ENCODE results near the gene C14orf93.

C14orf93 gene

DNA sequence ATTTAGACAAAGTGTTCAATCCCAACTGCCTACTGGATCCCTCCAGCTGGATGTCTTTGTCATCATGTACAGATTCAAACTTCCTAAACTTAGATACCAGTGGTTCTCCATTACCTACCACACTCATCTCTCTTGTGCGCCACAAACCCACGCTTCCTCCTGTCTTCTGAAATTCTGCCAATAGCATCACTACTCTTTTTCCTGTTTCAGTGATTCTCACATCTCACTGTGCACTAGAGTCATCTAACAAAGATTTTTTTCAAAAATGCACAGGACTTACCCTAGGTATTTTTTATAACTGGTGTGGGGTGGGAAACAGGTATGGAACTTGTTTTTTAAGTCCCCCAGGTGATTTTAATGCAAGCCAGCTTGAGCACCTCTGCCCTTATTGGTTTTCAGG lies 18.9 kb upstream of the C14orf93 start:
- in situ Hi-C loops (cut with HindIII; ENCODE audit: low sequenced_read_pairs) = no loop called here
- no peak overlapping the region for H3K4me3 ChIP-seq (ENCODE audit: low read depth, low read length)
- DNase-seq (ENCODE audit: low read depth, low spot score) = no peak

DNA sequence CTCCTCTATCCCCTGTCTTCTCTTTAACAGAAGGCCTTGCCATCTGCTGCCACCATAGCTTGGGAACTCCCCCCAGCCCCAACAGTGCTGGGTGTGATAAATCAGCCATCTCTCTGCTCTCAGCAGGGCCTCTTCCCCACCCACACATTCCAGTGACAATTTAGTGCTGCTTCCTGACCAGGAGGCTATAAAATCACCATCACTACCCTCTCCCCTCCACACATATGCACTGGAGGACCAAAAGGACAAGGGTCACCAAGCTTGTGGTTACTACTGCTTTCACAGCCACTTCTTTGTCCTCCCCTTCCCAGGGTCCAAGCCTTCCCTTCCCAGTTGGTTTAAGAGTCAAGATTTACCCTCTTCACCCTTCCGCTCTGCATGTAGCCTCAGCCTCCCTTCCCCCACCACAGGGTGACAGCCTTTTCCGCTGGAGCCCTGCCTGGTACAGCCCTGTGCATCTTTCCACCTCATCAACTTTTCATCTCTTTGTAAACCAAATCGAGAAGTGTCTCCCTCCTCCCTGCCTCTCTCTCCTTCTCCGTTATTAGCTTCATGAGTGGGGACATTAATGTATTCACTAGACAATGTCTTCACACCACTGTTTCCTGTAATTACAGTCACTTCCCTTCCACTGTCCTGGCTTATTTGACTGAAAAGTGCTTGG lies 15.3 kb upstream of the C14orf93 start:
- no peak for DNase-seq (ENCODE audit: low read depth, low spot score)
- TF ChIP-seq, protein P1, sequence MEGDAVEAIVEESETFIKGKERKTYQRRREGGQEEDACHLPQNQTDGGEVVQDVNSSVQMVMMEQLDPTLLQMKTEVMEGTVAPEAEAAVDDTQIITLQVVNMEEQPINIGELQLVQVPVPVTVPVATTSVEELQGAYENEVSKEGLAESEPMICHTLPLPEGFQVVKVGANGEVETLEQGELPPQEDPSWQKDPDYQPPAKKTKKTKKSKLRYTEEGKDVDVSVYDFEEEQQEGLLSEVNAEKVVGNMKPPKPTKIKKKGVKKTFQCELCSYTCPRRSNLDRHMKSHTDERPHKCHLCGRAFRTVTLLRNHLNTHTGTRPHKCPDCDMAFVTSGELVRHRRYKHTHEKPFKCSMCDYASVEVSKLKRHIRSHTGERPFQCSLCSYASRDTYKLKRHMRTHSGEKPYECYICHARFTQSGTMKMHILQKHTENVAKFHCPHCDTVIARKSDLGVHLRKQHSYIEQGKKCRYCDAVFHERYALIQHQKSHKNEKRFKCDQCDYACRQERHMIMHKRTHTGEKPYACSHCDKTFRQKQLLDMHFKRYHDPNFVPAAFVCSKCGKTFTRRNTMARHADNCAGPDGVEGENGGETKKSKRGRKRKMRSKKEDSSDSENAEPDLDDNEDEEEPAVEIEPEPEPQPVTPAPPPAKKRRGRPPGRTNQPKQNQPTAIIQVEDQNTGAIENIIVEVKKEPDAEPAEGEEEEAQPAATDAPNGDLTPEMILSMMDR (IDR thresholded peaks at IDR 0.05; ENCODE audit: low read depth, low read length) = no peak
- in situ Hi-C loops (cut with HindIII; ENCODE audit: low sequenced_read_pairs) = no loop called here
- H3K4me3 ChIP-seq (ENCODE audit: low read depth, low read length) = no peak overlapping the region

More for the DNA sequence above, 18.9 kb upstream of the C14orf93 start:
- TF ChIP-seq, protein P1 (IDR thresholded peaks at IDR 0.05; ENCODE audit: low read depth, low read length) = no peak

DNA sequence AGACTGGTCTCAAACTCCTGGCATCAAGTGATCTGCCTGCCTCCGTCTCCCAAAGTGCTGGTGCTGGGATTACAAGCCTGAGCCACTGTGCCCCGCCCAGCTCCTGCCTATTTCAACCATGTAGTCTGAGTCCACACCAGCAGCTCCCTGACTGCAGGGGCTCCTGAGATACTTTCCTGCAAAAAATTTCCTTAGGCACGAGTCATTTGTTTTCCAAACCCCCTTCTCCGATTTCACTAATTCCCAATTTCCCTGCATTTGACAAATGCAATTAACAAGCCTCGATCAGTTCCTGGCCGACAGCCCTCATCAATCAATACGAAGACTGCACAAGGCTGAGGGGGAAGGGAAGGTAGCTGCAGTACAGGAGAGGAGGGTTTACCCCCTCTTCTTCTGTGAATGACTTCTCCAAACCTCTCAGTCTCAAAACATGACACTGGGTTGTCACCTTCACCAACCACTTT lies 14.7 kb upstream of the C14orf93 start:
- H3K4me3 ChIP-seq (ENCODE audit: low read depth, low read length) = no peak overlapping the region
- in situ Hi-C loops (cut with HindIII; ENCODE audit: low sequenced_read_pairs) = no loop called here
- DNase-seq (ENCODE audit: low read depth, low spot score) = no peak
- TF ChIP-seq, protein P1 (IDR thresholded peaks at IDR 0.05; ENCODE audit: low read depth, low read length) = no peak

DNA sequence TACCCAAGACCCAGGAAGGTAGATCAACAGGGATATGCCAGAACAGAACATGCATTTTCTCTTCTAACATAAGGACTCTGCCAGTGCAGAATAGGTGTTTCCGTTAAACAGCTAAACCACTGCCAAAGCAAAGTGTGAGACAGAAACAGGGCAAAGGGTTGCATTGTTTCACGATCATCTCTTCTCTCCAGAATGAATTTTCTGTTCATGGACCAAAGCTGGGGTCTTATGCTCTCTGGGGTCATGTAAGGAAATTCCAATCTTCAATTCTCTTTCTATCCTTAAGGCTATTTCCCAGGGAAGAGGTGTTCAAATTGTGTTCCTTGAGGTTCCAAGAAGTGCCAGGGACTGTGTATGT lies 13.8 kb upstream of the C14orf93 start:
- in situ Hi-C loops (cut with HindIII; ENCODE audit: low sequenced_read_pairs) = no loop called here
- TF ChIP-seq, protein P1 (IDR thresholded peaks at IDR 0.05; ENCODE audit: low read depth, low read length) = no peak
- no peak for DNase-seq (ENCODE audit: low read depth, low spot score)
- H3K4me3 ChIP-seq (ENCODE audit: low read depth, low read length) = no peak overlapping the region

DNA sequence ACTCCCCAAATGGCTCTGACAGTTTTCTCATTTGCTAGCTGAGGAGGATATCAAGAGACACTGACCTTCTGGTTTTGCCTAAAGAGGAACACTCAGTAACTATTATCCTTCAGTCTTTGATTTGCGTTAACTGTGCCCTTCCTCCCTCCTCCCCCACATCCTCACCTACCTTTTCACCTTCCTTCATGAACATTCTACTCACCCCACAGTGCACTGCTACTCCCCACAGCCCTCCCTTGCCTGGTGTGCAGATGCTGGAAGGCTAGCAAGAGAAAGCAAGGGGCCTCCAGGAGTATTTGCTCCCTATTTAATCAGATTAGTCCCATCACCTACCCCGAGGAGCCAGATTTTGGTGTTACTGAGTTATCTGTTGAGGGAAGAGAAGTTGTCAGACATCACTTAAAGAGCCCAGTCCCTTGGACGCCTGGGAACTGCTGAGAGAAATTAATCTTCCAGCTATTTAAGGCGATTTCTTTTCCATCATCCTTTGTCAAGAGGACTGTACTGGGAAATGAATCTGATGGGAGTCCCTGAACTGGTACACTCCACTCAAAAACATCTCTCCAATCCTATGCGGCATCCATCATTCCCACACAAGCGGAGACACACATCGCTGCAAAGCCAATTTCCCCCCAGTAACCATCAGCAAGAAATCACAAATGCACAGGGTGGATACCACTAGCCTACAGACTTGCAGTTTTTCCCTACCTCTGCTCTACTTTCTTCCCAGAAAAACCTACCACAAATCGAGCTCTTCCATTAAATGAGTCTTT lies 13.3 kb upstream of the C14orf93 start:
- TF ChIP-seq, protein P1 (IDR thresholded peaks at IDR 0.05; ENCODE audit: low read depth, low read length) = no peak
- no peak for DNase-seq (ENCODE audit: low read depth, low spot score)
- H3K4me3 ChIP-seq (ENCODE audit: low read depth, low read length) = no peak overlapping the region
- in situ Hi-C loops (cut with HindIII; ENCODE audit: low sequenced_read_pairs) = no loop called here

DNA sequence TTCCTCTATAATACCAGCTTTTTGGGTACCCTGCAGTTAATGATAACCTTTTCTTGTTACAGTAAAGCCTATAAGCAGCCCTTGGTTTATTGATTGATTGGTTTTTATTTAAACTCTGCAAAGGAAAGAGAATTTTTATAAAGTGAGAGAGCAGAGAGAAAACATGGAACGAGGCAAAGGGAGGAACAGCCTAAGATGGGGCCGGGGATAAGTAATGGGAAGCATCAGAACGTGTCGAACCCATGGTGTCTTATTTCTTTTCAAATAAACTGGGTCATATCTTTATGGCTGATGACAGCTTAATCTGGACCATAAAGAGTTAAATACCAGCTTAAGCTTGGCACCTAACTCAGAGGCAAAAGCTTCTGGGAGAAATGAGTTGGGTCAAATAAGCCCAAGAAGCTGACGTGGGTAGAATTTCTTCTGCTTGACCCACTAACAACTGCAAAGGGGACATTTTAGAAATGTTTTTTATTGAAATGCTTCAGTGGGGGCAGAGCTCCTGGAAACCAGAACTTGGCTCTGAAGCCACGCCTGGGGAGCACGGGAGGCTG lies 12.0 kb upstream of the C14orf93 start:
- no peak overlapping the region for H3K4me3 ChIP-seq (ENCODE audit: low read depth, low read length)
- DNase-seq (ENCODE audit: low read depth, low spot score) = no peak
- in situ Hi-C loops (cut with HindIII; ENCODE audit: low sequenced_read_pairs) = no loop called here
- TF ChIP-seq, protein P1 (IDR thresholded peaks at IDR 0.05; ENCODE audit: low read depth, low read length) = no peak

Measured in astrocyte of the spinal cord (primary cell).